Skeletal muscle satellite cell (primary cell): ENCODE measurements around the gene GHRH.

Source experiments
- H3K27me3 ChIP-seq: 2 replicates; pipeline ENCODE4 v1.7.0; 2013; ENCODE audit warnings: low read length; ENCODE audit not compliant: control insufficient read depth, insufficient read depth
- H3K36me3 ChIP-seq: 2 replicates; pipeline ENCODE4 v1.7.0; 2013; ENCODE audit warnings: mild to moderate bottlenecking, control low read depth, low read length; ENCODE audit not compliant: insufficient read depth
- H3K4me1 ChIP-seq: 2 replicates; pipeline ENCODE4 v1.7.0; 2013; ENCODE audit warnings: low read length; ENCODE audit not compliant: control insufficient read depth, insufficient read depth
- H3K4me2 ChIP-seq: 2 replicates; pipeline ENCODE4 v1.7.0; 2013; ENCODE audit warnings: mild to moderate bottlenecking, low read length
- H3K4me3 ChIP-seq: 2 replicates; pipeline ENCODE4 v1.7.0; 2013; ENCODE audit warnings: low read length
- H3K9ac ChIP-seq: 2 replicates; pipeline ENCODE4 v1.7.0; 2013; ENCODE audit warnings: mild to moderate bottlenecking, low read depth, low read length, moderate library complexity
- H3K9me3 ChIP-seq: replicated peaks from 2 replicates; pipeline ENCODE4 v1.7.0; 2013; ENCODE audit warnings: mild to moderate bottlenecking, control low read depth, low read length

GHRH gene

GRCh38 chr20:37273988-37274387 lies 12.4 kb upstream of the GHRH start:
- Histone ChIP-seq H3K9me3 (no peaks in the 10 kb centered on the region), H3K4me2 (no peak overlapping the region), H3K27me3 (no peaks in the 10 kb centered on the region), H3K4me3 (no peak overlapping the region), H3K4me1 (peaks cover 11% of the 10 kb centered on the region), H3K36me3 (no peaks in the 10 kb centered on the region), H3K9ac (no peak overlapping the region)

DNA sequence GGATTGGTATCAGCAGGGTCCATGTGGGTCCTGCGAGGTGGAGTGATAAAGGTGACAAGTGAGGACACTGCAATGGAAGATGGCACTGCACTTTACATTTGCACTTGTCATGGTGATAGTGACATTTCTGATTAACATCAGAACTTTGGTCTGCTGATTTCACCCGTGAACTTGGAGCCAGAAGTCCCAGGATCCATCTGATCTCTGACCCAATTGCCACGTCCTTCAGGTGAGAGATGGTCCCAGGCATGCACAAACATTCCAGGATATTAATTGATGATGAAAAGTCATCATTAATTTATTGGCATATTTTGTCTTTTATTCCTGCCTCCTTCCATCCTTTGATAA lies 9.8 kb upstream of the GHRH start:
- Histone ChIP-seq H3K4me1 (peaks cover 4% of the 10 kb centered on the region), H3K36me3 (no peaks in the 10 kb centered on the region), H3K9ac (no peak overlapping the region), H3K4me2 (no peak overlapping the region), H3K4me3 (no peak overlapping the region), H3K9me3 (no peaks in the 10 kb centered on the region), H3K27me3 (peaks cover 20% of the 10 kb centered on the region)

- Histone ChIP-seq H3K4me1 (peaks cover 4% of the 10 kb centered on the region), H3K27me3 (peaks cover 25% of the 10 kb centered on the region), H3K4me2 (no peak overlapping the region), H3K36me3 (no peaks in the 10 kb centered on the region), H3K9me3 (no peaks in the 10 kb centered on the region), H3K4me3 (no peak overlapping the region), H3K9ac (no peak overlapping the region)
These were observed 9.2 kb upstream of the GHRH start for GRCh38 chr20:37270576-37271420.

- H3K9ac ChIP-seq: no peak overlapping the region
- H3K36me3 ChIP-seq: no peaks in the 10 kb centered on the region
- H3K4me3 ChIP-seq: no peak overlapping the region
- peaks cover 34% of the 10 kb centered on the region for H3K27me3 ChIP-seq
- no peak overlapping the region for H3K4me2 ChIP-seq
- H3K9me3 ChIP-seq: no peaks in the 10 kb centered on the region
- peaks cover 4% of the 10 kb centered on the region for H3K4me1 ChIP-seq
These were observed 6.2 kb upstream of the GHRH start for GRCh38 chr20:37267667-37268313.

DNA sequence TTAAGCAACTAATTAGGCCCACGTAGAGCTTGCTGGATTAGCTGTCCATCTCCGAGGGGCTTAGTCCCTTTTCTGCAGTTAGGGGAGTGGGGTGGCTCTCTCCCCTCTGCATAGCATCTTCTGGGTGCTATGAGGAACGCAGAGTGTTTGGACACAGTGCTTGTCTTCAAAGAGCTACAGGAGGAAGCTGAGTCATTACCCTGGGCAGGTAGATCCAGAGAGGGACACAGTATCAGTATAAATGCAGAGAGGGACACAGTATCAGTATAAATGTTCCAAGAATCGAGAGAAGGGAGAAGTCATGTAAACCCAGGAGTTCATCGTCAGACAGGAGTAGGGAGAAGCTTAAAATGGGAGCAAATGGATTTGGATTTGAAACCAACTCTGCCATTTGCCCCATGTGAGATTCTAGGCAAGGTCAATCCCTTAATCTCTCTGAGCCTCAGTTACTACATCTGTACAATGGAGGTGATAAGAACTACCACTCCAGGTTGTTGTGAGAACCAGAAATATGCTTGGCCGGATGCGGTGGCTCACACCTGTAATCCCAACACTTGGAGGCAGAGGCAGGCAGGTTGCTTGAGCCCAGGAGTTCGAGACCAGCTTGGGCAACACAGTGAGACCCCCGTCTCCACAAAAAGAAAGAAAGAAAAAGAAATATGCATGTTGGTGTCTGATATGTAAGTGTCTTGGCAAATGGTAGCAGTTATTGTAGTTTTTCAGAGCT lies 5.5 kb upstream of the GHRH start:
- H3K9ac ChIP-seq: no peak overlapping the region
- no peaks in the 10 kb centered on the region for H3K36me3 ChIP-seq
- peaks cover 40% of the 10 kb centered on the region for H3K27me3 ChIP-seq
- no peak overlapping the region for H3K4me3 ChIP-seq
- peaks cover 4% of the 10 kb centered on the region for H3K4me1 ChIP-seq
- H3K4me2 ChIP-seq: no peak overlapping the region
- no peaks in the 10 kb centered on the region for H3K9me3 ChIP-seq

DNA sequence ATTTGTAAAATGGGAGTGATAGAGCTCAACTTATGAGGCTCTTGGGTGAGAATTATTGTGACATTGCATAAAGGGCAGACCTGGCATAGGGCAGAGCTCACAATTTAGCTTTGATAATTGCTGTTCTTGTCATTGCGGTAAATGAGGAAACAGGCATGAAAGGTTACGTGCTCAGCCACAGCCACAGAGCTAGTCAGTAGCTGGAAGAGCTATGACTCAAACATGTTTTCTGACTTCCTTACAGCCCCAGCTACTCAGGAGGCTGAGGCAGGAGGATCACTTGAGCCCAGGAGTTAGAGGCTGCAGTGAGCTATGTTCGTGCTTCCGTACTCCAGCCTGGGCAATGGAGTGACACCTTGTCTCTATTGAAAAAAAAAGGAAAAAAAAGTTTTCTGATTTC lies 3.5 kb upstream of the GHRH start:
- Histone ChIP-seq H3K36me3 (no peaks in the 10 kb centered on the region), H3K27me3 (peaks cover 60% of the 10 kb centered on the region), H3K4me1 (peaks cover 4% of the 10 kb centered on the region), H3K9ac (no peak overlapping the region), H3K4me3 (no peak overlapping the region), H3K4me2 (no peak overlapping the region), H3K9me3 (no peaks in the 10 kb centered on the region)

- H3K4me1 ChIP-seq: no peaks in the 10 kb centered on the region
- H3K36me3 ChIP-seq: no peaks in the 10 kb centered on the region
- no peaks in the 10 kb centered on the region for H3K9me3 ChIP-seq
- H3K4me2 ChIP-seq: no peak overlapping the region
- H3K9ac ChIP-seq: no peak overlapping the region
- peaks cover 75% of the 10 kb centered on the region for H3K27me3 ChIP-seq
- H3K4me3 ChIP-seq: no peak overlapping the region
These were observed 2.1 kb upstream of the GHRH start for GRCh38 chr20:37263686-37264085.

DNA sequence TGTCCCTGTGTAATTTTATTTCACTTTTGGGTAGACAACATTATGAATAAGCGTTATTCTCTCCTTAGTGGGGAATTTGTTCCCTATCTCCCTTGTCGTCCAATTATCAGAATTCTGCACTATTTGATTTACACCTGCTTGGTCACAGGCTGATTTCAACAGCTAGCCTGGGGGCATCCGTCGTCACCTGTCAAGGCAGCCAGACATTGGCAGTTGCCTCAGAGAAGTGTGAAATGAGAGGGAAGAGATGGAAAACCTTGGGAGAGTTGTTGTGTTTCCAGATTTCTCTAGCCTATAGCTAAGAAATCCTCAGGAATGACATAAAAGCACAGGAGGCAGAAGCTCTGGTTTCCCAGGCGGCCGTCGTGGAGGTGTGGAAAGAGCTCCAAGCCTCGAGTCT lies 891 bp upstream of the GHRH start:
- Histone ChIP-seq H3K9ac (no peak overlapping the region), H3K27me3 (peaks cover 77% of the 10 kb centered on the region), H3K4me2 (no peak overlapping the region), H3K36me3 (no peaks in the 10 kb centered on the region), H3K9me3 (no peaks in the 10 kb centered on the region), H3K4me1 (no peaks in the 10 kb centered on the region), H3K4me3 (no peak overlapping the region)

DNA sequence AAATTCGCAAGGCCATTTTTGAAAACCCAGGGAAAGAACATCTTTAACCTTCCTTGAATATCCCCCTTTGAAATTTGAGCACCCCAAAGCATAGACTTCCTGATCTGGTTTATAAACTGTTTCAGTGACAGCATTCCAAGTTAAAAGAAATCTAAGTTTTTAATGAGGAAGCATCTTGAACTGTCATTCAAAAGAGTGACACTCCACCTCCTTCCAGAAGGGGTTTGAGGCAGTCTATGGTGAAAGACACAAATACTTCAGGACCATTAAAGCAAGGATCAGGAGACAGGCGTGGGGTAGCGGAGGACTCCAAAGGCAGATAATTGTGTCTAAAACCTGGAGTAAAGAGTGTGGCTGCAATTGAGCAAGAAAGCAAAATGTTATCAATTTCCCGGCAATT lies 691 bp downstream of the GHRH start:
- H3K36me3 ChIP-seq: no peaks in the 10 kb centered on the region
- no peak overlapping the region for H3K9ac ChIP-seq
- peaks cover 75% of the 10 kb centered on the region for H3K27me3 ChIP-seq
- H3K4me1 ChIP-seq: no peaks in the 10 kb centered on the region
- no peaks in the 10 kb centered on the region for H3K9me3 ChIP-seq
- no peak overlapping the region for H3K4me3 ChIP-seq
- no peak overlapping the region for H3K4me2 ChIP-seq

GRCh38 chr20:37259865-37260264 lies 1.7 kb downstream of the GHRH start:
- Histone ChIP-seq H3K36me3 (no peaks in the 10 kb centered on the region), H3K9ac (no peak overlapping the region), H3K27me3 (peaks cover 72% of the 10 kb centered on the region), H3K4me1 (no peaks in the 10 kb centered on the region), H3K4me2 (no peak overlapping the region), H3K9me3 (no peaks in the 10 kb centered on the region), H3K4me3 (no peak overlapping the region)

DNA sequence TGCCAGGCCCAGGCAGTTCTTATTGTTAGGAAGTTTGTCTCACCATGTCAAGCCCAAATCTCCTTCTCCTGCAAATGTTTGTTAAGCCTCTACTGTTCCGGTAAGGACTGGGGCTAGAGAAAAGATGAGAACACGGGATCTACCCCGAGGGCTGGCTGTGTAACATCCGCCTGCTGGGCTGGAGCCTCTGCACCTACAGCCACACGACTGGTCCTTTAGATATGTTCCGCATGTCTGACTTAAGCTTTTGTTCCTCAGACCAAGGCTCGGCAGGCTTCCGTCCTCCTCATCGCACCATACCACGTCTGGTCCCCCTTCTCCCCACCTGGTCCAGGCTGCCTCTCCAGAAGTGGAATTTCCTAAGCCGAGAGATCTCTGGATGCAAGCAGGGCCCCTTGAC lies 2.6 kb downstream of the GHRH start:
- no peaks in the 10 kb centered on the region for H3K36me3 ChIP-seq
- no peak overlapping the region for H3K4me3 ChIP-seq
- H3K4me2 ChIP-seq: no peak overlapping the region
- peaks cover 74% of the 10 kb centered on the region for H3K27me3 ChIP-seq
- no peaks in the 10 kb centered on the region for H3K4me1 ChIP-seq
- no peaks in the 10 kb centered on the region for H3K9me3 ChIP-seq
- no peak overlapping the region for H3K9ac ChIP-seq
